ENCODE data around the gene TOMM40.
"Not testable (repeated sequence)": the region's sequence is repeated elsewhere in the genome, so short reads cannot be mapped to it uniquely, and the experiment has no call there.

Gene TOMM40

DNA sequence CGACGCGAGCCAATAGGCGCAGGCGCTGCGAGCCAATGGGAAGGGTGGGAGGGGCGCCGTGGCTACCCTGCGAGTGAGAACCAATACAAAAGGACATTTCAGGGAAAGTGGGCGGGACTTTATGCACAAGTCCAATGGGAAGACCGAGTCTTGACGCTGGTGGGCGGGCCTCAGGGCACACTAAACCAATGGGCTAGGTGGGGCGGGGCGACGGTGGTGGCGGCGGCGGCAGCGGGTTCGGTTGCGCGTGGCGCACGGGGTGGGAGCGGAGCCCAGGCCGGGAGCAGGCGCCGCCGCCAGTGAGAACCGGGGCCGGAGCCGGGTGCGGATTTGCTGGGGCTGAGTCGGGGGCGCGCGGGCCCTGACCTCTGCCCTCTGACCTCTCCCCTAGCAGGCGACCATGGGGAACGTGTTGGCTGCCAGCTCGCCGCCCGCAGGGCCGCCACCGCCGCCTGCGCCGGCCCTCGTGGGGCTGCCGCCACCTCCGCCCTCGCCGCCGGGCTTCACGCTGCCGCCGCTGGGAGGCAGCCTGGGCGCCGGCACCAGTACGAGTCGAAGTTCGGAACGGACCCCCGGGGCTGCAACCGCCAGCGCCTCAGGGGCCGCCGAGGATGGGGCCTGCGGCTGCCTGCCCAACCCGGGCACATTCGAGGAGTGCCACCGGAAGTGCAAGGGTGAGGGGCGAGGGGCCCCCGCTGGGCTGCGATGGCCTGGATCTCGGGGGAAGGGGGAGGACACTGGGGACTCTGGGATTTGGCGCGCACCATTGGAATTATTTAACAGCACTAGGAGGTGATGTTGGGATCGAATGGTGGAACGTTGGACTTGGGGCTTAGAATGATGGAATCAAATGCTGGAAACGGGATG, at the start of gene TOMM40:
TOMM40 (plus strand) TSS at position 239 of the 867 bp plus-strand sequence; CDS start at position 401, 162 bp downstream.
- DNase-seq (ENCODE audit: low spot score), result no peak

DNA sequence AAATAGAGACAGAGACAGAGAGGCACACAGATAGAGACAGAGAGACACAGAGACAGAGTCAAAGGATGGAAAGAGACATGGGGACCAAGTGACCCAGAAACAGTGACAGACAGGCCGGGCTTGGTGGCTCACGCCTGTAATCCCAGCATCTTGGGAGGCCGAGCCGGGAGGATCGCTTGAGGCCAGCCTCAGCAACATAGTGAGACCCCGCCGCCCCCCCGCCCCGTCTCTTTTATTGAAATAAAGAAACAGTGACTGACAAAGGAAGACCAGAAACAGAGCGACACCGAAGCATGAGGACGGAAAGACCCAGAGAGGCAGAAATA, 45.8 kb upstream of the TOMM40 start:
- DNase-seq (ENCODE audit: low spot score), result no peak

DNA sequence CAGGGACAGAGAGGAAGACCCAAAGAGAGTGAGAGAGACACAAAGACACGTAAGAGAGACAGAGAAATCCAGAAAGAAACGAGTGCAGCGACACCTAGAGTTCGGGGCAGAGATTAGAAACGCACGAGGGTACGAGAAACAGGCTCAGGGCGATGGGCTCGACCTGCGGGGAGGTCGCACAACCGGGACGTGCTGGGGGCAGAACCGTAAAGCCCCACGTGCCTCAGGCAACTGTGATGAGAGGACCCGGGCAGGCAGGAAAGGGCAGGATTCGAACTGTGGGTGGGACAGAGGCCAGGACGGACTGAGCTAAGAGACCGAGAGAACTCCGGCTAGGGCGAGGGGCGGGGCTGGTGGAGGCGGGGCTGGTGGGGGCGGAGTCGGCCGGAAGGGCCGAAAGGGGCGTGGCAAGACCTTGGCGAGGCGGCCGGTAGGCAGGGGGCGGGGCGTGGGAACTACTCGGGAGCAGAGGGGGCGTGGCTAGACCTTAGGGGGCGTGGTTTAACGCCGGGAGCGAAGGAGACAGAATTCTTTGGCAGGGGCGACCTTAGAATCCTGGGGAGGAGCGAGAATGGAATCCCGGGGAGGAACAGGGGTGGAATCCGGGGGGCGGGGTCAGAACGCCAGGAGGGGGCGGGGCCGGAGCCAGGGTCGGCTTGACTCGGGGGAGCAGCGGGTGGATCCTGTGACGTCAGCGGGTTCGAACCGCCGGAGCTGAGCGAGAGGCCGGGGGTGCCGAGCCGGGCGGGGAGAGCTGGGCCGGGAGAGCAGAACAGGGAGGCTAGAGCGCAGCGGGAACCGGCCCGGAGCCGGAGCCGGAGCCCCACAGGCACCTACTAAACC, 45.2 kb upstream of the TOMM40 start, which contains the start of gene NECTIN2:
NECTIN2 (plus strand) TSS at position 686 of the 843 bp plus-strand sequence. CDS start 229 bp downstream, outside the sequence.
- peak; percentile 99 for DNase-seq (ENCODE audit: low spot score)

DNA sequence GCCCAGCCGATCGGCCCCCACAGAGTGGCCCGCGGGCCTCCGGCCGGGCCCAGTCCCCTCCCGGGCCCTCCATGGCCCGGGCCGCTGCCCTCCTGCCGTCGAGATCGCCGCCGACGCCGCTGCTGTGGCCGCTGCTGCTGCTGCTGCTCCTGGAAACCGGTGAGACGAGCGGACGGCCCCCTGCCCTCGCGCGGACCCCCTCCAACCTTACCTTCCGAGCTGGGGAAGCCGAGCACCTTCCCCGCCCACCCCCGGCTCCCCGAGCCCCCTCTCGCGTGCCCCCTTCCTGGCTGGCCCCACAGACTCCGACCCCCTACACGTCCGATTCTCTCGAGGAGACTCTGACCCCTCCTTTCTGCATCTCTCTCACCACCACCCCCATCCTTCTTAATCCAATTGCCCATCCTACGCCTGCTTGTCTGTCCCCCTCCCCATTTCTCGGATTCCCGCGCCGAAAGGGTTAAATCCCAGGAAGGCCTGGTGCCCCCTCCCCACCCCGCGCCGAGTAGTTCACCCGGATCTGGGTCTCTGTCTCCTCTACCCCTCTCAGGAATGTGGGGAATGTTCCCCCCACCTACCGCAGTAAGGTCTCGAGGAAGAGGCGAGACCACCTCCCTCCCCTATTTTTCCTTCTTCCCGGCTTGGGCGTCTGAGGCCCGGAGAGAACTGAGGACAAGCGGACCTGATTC, 44.5 kb upstream of the TOMM40 start:
- DNase-seq (ENCODE audit: low spot score), result no peak

DNA sequence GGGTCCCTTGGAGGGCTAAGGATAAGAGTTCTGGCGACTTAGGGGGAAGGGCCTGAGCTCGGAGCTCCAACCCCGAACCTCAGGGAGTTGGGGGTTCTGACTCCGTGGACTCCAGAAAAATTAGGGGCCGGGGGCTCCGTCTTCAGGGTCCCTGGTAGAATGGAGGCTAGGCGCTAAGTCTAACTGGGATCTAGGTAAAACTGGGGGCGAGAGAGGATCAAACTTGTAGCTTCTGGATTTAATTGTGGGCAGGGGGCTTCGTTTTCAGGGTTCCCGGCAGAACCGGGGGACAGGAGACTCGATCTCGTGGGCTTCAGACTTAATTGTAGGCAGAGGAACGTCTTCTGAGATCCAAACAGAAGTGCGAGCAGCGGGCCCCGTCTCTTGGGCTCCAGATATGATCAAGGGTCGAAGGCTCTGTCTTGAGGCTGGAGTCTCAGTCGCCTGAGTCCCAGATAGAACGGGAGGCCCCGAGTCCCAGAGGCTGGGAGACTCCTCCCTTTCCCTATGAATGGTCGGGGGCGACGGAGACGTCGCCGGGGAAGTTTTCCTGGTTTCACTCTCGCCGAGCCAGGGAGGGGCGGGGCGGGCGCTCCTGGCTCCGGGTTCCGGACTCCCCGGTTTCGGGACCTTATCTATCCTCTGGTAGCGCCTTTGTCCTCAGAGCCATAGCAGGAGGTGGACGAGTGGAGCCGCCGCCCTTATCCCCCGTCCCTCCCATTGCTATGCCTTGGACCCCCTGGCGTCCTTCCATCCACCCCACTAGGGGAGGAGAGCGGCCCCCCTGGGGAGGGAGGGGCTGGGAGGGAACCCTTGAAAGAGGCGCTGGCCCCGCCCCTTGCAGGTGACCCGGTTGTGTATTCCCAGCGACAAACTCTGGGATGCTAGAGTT, 43.7 kb upstream of the TOMM40 start:
- peak; percentile 50 for DNase-seq (ENCODE audit: low spot score)

DNA sequence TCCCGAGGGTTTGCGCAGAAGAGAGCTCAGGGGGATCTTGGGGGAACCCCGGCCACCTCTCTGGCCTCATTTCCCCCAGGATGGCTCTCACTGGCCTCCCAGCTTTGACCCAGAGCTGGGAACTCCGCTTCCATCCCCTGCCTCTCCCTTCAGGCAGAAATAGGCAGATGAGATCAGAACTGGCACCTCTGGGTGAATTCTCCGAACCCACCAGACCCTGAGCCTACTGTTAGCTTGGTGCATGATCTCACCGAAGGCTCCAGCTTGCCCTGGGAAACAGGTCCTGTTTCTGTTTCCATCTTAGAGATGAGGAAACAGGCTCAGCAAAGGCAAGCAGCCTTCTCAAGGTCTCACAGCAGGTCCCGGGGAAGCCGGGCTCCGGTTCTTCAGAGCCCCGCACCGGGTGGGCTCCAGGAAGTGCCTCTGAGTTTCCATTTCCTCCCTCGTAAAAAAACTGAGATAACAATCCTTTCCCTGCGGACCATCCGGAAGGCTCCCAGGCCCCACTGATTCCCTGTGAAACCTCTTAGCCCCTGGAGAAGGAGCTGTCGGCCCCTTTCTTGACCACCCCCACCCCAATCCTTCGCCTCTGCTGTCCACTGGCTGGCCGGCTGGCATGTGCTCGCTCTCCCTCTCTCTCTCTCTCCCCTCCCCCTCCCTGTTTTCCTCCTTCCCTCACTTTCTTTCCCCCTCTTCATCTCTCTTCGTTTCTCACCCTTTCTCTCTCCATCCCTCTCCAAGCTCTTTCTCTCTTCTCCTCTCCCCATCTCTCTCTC, 42.8 kb upstream of the TOMM40 start:
- no peak for DNase-seq (ENCODE audit: low spot score)

DNA sequence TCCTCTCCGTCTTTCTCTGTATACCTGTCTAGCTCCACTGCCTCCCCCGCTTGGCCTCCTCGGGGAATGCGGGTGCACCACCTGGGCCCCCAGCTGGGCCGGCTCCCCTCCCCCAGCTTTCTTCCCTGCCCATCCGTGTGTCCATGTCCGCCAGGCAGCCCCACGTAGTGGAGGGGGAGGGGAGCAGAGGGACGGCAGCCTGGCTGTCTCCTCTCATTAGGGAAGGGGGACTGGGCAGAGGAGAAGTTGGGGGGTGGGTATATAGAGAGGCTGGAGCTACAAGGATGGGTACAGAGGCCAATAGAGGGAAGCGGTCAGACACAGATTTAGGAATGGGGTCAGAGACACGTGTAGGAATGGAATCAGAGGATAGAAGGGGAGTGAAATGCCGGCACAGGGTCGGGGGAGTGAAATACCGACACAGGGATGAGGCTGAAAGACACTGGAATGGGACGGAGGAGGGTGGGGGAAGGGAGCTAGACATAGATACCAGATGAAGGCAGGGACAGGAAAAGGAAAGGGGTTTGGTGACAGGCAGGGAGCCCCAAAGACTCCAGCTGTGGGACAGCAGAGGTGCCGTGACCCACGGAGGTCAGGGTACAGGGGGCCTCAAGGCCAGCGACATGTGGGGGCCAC, 42.1 kb upstream of the TOMM40 start:
- DNase-seq (ENCODE audit: low spot score), result no peak

DNA sequence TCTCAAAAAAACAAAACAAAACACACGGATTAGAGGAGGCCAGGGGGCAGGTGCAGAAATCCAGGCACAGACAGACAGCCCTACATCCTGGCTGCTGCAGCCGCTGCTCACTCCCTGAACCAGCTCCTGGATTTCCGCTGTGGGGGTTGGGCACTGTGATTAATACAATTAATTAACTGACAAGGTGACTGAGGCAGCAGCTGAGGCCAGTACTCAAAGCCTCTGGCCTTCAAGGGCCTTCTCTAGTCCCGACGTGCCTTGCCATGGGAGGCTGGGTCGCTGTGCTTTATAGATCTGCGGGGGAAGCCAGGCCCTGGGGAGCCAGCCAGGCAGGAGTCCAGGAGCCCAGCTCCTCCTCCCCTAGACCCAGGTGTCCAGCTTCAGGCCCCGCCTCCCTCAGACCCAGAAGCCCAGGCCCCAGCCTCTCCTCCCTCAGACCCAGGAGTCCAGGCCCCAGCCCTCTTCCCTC, 40.4 kb upstream of the TOMM40 start:
- DNase-seq (ENCODE audit: low spot score), result no peak

DNA sequence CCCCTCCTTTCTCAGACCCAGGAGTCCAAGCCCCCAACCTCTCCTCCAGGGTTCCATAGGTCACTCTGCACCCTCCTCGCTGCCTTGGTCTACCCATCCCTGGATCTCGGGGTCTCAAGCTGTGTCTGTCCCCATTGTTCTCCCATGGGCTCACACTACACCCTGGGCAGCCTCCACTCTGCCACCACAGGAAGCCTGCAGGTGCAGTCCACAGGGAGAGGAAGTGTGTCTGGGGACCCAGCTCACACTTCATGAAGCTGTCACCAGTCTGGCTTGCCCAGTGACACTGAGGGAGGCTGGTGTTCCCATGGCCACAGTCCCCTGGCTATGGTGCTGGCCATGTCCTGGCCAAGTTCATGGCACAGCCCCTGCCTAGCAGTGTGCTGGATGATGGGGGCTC, 39.6 kb upstream of the TOMM40 start:
- no peak for DNase-seq (ENCODE audit: low spot score)

DNA sequence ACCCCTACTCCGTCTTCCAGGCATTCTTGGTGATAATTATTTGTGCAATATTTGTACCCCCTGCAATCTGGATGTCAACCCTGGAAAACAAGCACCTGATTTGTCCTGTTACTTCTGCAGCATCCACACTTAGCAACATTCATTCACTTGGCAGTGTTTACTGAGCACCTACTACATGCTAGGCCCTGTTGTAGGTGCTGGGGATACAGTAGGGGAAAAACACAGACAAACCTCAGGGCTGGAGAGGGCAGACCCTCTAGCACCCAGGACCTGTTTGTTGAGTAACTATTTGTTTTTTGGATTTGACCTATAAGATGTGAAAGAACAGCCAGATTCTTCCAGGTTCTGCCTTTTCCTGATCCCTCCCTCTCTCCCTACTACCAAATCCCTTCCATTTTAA, 35.4 kb upstream of the TOMM40 start:
- no peak for DNase-seq (ENCODE audit: low spot score)

DNA sequence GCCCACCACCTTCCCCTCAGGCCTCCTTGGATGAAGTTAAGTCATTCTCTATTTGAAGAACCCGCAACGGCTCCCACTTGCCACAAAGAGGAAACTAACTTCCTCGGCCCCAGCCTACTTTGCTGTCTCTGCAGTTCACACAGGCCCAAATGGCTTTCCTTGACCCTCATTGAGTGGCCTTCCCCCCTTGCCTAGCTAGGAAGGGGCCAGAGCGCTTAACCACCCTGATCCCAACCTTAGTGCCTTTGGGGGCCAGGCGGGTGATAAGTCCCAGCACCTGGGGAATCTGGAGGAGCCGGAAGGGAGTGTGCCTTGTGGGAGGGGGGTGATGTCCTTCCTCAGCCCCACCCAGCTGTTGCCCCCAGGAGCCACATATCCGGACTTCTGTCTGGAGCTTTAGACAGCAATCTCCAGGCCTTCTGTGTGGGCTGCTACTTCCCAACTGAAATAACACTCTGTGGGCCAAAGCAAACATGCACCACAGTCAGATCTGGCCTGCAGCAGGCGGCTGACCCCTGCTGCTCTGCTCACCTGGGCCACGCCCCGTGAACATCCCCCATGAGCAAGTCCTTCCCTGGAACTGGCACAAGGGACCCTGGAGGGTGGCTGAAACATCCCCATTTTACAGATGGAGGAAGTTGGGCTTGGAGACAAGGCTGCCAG, 34.5 kb upstream of the TOMM40 start:
- DNase-seq (ENCODE audit: low spot score), result no peak

DNA sequence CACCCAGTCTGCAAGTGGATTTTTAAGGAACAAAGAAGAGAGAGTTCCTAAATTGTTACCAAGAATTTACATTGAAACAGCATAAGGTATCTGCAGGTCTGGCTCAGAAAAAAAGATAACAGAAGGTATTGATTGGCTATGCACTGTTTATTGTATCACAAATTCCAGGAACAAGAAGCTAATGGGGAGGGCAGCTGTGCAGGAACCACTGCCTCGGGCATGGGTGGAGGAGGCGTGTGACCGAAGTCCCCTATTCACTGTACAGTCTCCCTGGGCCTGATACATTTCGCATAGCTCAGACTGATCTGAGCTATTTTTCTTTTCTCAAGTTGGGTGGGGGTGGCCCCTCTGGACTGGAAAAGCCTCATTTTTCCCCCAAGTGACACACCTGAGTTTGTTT, 33.2 kb upstream of the TOMM40 start:
- DNase-seq (ENCODE audit: low spot score), result peak; percentile 47

DNA sequence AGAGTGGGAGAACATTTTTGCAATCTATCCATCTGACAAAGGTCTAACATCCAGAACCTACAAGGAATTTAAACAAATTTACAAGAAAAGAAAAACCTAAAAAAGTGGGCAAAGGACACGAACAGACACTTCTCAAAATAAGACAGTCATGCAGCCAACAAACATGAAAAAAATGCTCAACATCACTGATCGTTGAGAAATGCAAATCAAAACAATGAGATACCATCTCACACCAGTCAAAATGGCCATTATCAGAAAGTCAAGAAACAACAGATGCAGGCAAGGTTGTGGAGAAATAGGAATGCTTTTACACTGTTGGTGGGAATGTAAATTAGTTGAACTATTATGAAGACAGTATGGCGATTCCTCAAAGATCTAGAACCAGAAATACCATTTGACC, 29.5 kb upstream of the TOMM40 start:
- DNase-seq (ENCODE audit: low spot score), result not testable (repeated sequence)

DNA sequence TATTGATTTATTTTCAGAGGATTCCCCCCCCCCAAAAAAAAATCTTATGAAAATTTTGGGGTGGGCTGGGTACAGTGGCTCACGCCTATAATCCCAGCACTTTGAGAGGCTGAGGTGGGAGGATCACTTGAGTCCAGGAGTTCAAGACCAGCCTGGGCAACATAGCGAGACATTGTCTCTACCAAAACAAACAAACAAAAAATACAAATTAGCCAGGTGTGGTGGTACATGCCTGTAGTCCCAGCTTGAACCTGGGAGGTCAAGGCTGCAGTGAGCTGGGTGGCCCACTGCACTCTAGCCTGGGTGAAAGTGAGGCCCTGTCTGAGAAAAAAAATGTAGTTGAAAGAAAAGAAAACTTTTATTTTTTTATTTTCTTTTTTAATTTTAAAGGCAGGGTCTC, 27.1 kb upstream of the TOMM40 start:
- DNase-seq (ENCODE audit: low spot score), result no peak

DNA sequence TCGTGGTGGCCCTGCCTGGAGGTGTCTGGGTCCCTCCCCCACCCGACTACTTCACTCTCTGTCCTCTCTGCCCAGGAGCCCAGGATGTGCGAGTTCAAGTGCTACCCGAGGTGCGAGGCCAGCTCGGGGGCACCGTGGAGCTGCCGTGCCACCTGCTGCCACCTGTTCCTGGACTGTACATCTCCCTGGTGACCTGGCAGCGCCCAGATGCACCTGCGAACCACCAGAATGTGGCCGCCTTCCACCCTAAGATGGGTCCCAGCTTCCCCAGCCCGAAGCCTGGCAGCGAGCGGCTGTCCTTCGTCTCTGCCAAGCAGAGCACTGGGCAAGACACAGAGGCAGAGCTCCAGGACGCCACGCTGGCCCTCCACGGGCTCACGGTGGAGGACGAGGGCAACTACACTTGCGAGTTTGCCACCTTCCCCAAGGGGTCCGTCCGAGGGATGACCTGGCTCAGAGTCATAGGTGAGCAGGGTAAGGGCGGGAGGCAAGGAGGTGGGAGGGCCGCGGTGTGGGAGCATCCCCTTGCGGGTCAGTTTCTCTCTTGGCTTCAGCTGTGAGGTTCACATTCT, 25.8 kb upstream of the TOMM40 start:
- DNase-seq (ENCODE audit: low spot score), result no peak

DNA sequence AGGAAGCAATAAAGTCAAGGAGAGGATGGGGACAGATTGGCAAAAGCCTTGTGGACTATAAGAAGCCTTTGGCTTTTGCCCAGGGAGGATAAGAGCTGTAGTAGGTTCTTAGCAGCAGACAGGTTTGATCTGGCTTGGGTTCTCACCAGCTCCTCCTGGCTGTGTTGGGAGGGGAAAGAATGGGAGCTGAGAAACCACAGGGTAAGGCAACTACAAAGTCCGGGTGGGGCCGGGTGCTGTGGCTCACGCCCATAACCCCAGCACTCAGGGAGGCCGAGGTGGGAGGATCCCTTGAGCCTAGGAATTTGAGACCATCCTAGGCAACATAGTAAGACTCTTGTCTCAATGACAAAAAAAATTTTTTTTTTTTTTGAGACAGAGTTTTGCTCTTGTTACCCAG, 24.4 kb upstream of the TOMM40 start:
- DNase-seq (ENCODE audit: low spot score), result no peak

DNA sequence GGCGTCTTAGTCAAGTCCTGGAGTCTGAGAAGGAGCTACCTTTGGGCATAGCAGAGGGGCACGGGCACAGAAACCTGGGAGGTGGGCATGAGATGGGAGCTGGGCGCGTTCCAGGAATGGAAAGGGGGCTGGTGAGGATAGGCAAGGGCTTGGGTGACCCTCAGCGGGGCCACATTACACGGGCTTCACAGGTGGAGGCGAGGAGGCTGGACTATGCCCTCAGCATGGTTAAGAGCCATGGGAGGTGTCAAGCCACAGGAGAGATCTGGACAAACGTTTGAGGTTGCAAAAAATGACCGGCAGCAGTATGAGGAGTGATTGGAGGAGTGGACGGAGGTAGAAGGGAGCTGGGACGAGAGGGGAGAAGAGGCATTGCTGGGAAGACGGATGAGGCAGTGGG, 23.5 kb upstream of the TOMM40 start:
- DNase-seq (ENCODE audit: low spot score), result no peak

DNA sequence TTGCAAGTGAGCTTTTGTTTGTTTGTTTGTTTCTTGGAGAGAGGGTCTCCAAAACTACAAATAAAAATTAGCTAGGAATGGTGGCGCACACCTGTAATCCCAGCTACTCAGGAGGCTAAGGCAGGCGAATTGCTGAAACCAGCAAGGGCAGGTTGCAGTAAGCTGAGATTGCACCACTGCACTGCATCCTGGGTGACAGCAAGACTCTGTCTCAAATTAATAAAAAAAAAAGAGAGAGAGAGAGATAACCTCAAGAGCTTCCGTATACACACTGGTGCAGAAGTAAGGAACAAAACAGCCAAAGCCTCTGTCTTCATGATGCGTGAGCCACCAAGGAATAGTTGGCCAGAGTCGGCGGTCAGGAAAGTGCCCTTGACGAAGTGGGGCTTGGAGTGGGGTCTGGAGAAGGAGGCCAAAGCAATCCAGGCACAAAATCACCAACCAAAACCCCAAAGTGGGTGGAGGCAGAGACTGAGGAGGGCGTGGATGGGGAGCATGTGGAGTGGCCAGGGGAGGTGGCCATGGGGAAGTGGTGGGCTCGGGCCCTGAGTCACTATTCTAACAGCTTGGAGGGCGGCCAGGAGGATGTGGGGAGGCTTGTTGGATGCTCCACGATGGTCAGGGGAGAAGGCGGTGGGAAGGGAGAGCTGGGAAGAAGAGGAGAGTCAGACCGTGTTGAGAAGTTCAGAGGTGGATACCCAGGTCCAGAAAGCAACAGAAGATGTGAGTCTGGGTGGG, 21.2 kb upstream of the TOMM40 start:
- DNase-seq (ENCODE audit: low spot score), result no peak

DNA sequence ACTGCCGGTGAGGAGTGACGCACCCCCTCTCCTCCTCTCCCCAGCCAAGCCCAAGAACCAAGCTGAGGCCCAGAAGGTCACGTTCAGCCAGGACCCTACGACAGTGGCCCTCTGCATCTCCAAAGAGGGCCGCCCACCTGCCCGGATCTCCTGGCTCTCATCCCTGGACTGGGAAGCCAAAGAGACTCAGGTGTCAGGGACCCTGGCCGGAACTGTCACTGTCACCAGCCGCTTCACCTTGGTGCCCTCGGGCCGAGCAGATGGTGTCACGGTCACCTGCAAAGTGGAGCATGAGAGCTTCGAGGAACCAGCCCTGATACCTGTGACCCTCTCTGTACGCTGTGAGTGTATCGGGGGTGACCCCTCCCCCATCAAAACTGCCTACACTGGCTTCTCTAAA, 19.2 kb upstream of the TOMM40 start:
- DNase-seq (ENCODE audit: low spot score), result no peak
